ENCODE measurements around the gene TET2. TPM values are rescaled to one million over a fixed set of nuclear protein-coding genes. Genes with fewer than 3 reads are reported as not detected.

TET2 gene
- total RNA-seq, 2 donors from 2014 or later = 17.3 to 19.6 TPM

- ATAC-seq = no peak
- intact Hi-C loops (cut with DNase I) = no loop called here
- DNase-seq = no peak
Observed at GRCh38 chr4:105137121-105137875, 9.4 kb upstream of the TET2 start.

- DNase-seq = no peak
- ATAC-seq = no peak
- intact Hi-C loops (cut with DNase I) = loop anchor here (5.0 to 10.0 kb wide), 2 partner anchors 105 to 333 kb away; partner anchors contain the start of gene PPA2 (in 2 of the 2)
Observed at GRCh38 chr4:105139646-105140045, 7.0 kb upstream of the TET2 start.

- peak; percentile 27 to 45 for ATAC-seq
- no peak for DNase-seq
- intact Hi-C loops (cut with DNase I) = loop anchor here (5.0 to 10.0 kb wide), 2 partner anchors 104 to 331 kb away; partner anchors contain the start of gene PPA2 (in 2 of the 2)
Observed at GRCh38 chr4:105140684-105141490, 5.8 kb upstream of the TET2 start.

DNA sequence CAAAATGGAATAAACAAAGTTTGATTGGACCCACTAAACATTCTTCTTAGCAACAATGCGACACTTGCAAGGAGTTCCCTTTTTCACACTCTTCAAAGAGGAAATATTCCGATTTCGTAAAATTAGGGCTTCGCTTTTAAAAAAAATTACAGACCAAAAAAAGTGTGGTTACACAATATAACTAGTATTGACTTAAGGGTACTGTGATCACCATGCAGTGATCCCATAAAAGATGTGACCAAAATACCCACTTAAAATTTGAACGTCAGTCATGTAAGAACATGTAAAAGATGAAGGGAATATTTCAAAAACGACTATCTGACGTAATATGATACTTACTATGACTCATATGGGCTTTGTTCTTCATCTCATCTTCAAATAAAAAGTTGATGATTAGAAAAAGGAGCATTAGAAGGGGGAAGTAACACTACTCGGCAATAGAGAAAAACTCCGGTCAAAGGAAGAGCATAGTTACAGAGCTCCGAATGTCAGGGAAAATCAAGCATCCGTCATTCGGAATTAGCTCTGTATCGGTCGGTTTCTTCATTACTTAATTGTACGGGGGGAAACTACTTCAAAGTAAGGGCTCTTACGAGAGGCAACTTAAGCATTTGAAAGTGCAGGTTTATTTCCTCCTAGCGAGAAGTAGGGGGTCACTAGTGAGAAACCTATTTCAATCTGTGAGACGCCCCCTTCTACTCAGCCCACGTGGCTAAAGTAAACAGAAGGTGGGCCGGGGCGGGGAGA is 1.3 kb upstream of the TET2 start:
- ATAC-seq (peak in 1 of 2 donors; percentile 10), DNase-seq (no peak)
- intact Hi-C loops (cut with DNase I) = loop anchor here in 1 of 2 donors (10.0 kb wide), 1 partner anchor 99 kb away; no protein-coding TSS in a partner anchor

DNA sequence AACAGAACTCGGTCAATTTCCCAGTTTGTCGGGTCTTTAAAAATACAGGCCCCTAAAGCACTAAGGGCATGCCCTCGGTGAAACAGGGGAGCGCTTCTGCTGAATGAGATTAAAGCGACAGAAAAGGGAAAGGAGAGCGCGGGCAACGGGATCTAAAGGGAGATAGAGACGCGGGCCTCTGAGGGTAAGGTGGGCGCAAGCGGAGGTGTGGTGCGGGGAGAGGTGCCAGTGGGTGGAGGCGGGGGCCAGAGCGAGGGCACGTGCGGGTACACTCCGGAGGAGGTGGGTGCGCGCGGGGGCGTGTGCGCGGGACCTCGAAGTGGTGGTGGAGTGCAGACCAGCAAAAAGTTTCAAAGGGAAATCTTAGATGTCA is 787 bp upstream of the TET2 start:
- intact Hi-C loops (cut with DNase I) = loop anchor here in 1 of 2 donors (10.0 kb wide), 1 partner anchor 99 kb away; no protein-coding TSS in a partner anchor
- ATAC-seq (peak; percentile 14 to 21), DNase-seq (no peak)

DNA sequence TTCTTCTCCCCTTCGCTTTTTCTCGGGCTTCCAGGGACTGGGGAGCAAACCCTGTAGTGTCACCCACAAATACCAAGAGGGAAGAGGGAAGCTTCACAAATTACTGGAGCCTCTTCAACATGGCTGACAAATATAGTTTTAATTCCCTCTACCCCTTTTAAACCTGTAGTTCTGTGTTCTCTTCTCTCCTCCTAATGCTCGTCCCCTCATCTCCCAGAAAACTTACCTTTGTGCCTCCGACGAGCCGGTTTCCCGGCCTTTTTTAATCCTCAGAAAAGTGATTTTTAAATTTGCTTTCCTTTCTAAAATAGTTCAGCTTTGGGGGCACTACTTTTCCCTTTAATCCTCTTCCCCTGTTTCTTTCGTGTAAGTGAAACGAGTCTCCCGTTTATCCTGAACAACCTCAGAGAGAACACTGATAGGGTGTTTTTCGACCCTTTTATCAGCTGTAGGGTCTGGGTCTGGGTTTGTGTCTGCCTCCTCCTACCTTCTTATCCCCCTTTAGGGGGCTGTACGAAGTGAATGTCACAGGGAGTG is 408 bp downstream of the TET2 start:
- intact Hi-C loops (cut with DNase I) = loop anchor here in 1 of 2 donors (10.0 kb wide), 1 partner anchor 98 kb away; no protein-coding TSS in a partner anchor
- ATAC-seq (peak; percentile 9 to 14), DNase-seq (no peak)

- peak; percentile 12 to 13 for ATAC-seq
- intact Hi-C loops (cut with DNase I) = loop anchor here in 1 of 2 donors (10.0 kb wide), 1 partner anchor 97 kb away; no protein-coding TSS in a partner anchor
- DNase-seq = no peak
Observed at GRCh38 chr4:105147553-105148161, 981 bp downstream of the TET2 start.

- intact Hi-C loops (cut with DNase I) = loop anchor here in 1 of 2 donors (10.0 kb wide), 1 partner anchor 96 kb away; no protein-coding TSS in a partner anchor
- no peak for ATAC-seq
- DNase-seq = no peak
Observed at GRCh38 chr4:105148356-105148755, 1.7 kb downstream of the TET2 start.

DNA sequence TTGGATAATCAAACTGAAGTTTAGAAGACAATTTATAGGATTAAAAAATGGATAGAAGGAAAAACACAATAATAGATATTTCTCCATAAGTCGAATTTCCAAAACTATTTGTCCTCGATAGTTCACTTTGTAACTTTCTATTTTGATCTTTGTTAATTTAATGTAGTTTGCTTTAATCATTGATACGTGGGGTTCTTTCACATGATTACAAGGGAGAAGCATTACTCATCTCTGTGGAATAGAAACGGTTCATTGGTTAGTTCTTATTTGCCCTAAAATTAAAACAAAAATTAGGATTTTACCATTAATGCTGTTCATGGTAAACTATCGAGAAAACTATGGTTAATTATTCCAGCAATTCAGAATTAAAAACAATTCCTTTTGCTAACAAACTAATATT is 2.1 kb downstream of the TET2 start:
- no peak for ATAC-seq
- intact Hi-C loops (cut with DNase I) = loop anchor here in 1 of 2 donors (10.0 kb wide), 1 partner anchor 96 kb away; no protein-coding TSS in a partner anchor
- DNase-seq = no peak

- no peak for ATAC-seq
- no peak for DNase-seq
- intact Hi-C loops (cut with DNase I) = loop anchor here in 1 of 2 donors (5.0 to 10.0 kb wide), 3 partner anchors 48 to 225 kb away; no protein-coding TSS in a partner anchor
Observed at GRCh38 chr4:105149771-105150170, 3.1 kb downstream of the TET2 start.

- intact Hi-C loops (cut with DNase I) = loop anchor here in 1 of 2 donors (5.0 to 10.0 kb wide), 2 partner anchors 47 to 224 kb away; no protein-coding TSS in a partner anchor
- DNase-seq (no peak), ATAC-seq (no peak)
Observed at GRCh38 chr4:105150503-105150902, 3.8 kb downstream of the TET2 start.

DNA sequence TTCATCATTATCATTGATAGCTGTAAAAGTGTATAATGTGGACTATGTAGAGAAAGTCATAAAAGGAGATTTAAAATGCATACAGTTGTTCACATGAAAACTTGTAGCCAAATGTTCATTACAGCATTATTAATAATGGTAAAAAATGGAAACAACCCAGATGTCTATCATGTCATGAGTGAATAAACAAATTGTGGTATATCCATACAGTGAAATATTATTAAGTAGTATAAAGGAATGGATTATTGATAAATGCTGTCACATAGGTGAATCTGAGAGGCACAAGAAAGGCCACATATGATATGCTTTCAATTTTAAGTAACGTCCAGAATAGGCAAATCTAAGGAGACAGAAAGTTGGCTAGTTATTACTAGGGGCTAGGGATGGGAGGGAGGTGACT is 7.1 kb downstream of the TET2 start:
- ATAC-seq (no peak), DNase-seq (no peak)
- intact Hi-C loops (cut with DNase I) = loop anchor here in 1 of 2 donors (5.0 to 10.0 kb wide), 2 partner anchors 44 to 221 kb away; no protein-coding TSS in a partner anchor

GRCh38 chr4:105154576-105154975 is 7.9 kb downstream of the TET2 start:
- no peak for DNase-seq
- intact Hi-C loops (cut with DNase I) = loop anchor here in 1 of 2 donors (5.0 to 10.0 kb wide), 2 partner anchors 43 to 220 kb away; no protein-coding TSS in a partner anchor
- no peak for ATAC-seq

DNA sequence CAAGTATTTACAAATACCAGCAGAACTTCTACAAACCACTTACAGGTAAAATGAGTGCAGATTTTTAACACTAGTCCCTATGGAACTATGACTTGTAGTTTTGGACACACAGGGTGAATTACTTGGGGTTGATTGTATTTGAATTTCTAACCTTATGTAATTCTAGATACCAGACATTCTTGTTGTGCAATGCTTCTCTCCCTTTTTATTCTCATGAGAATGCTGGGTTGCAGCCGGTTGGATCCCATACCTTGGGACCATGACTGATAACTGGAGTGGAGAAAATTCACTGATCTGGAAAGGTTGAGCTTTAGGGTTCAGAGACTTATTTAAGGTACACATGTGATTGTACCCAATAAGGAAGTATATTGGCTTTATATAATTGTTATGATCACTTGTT is 8.8 kb downstream of the TET2 start:
- intact Hi-C loops (cut with DNase I) = loop anchor here in 1 of 2 donors (10.0 kb wide), 1 partner anchor 219 kb away; no protein-coding TSS in a partner anchor
- no peak for DNase-seq
- ATAC-seq = peak in 1 of 2 donors; percentile 23

GRCh38 chr4:105158837-105159236 is 12.2 kb downstream of the TET2 start:
- ATAC-seq (peak; percentile 82 to 93), DNase-seq (no peak)

DNA sequence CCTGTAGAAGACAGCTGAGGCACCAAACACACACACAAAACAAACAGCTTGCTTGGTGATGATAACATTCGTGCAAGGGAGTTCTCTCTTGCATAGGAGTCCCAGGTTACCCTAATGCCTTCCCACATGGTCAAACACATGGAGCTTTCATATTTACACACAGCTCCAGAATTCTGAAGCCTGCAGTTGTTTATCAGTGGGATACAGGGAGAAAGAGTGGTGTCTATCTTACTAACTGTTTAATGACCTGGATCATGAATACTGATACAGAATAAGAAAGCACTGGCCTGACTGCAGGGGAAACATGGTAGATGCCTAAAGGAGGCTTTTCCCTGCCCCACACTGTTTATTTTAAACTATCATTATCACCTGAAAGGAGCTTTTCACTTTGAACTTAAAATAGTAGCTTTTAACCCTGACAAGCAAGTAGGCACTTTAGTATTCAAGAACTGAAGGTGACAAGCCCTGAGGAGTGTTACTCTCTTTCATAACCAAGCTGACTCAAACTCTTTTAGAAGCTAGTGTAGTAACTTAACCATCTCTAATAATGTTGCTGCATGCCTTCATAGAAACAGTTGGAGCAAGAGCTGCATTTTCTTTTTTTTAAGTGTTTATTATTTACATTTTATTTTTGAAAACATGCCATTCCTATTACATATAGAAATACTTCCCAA is 15.6 kb downstream of the TET2 start:
- intact Hi-C loops (cut with DNase I) = no loop called here
- ATAC-seq = no peak

More at GRCh38 chr4:105158837-105159236, 12.2 kb downstream of the TET2 start:
- intact Hi-C loops (cut with DNase I) = loop anchor here in 1 of 2 donors (10.0 kb wide), 1 partner anchor 216 kb away; no protein-coding TSS in a partner anchor

GRCh38 chr4:105164548-105164947 is 17.9 kb downstream of the TET2 start:
- DNase-seq (no peak), ATAC-seq (peak; percentile 62 to 85)
- intact Hi-C loops (cut with DNase I) = no loop called here

More for the DNA sequence above, 15.6 kb downstream of the TET2 start:
- no peak for DNase-seq
